Omental fat pad (tissue), 4 donors: Measurements from ENCODE around the gene NAIF1. TPM values are rescaled to one million over a fixed set of nuclear protein-coding genes. Genes with fewer than 3 reads are reported as not detected.

Source experiments
- ATAC-seq: fragments of 150-250 bp; one replicate; pipeline ENCODE4 v1.9.1; 2016; ENCODE audit warnings: mild to moderate bottlenecking, moderate library complexity; ENCODE audit not compliant: low FRiP score
- DNase-seq: peaks from one replicate; pipeline ENCODE4 v3.0.0-alpha.2; 2019; ENCODE audit warnings: low spot score
- CTCF ChIP-seq, 3 donors: fragments of 450-650 bp; IDR thresholded peaks; one replicate each; pipeline ENCODE4 v1.5.1; 2016 to 2017; ENCODE audit warnings: antibody characterized with exemption in 3 of 3, mild to moderate bottlenecking in 3 of 3, moderate library complexity in 2 of 3
- total RNA-seq, 4 donors: library from RNA; depleted of rRNA; stranded (reverse); fragments of >200 nt; gene quantifications; one replicate each; pipeline ENCODE4 v1.1.0, GENCODE V29; 2016

Gene NAIF1
- total RNA-seq, 4 donors from 2014 or later = 5.3 to 13.1 (median 6.7) TPM

- DNase-seq (no peak), ATAC-seq (peak; percentile 12)
- no peak for TF ChIP-seq CTCF (IDR thresholded peaks at IDR 0.05)
Observed at GRCh38 chr9:128099932-128100491, 32.9 kb upstream of the NAIF1 start.

- ATAC-seq (peak; percentile 3), DNase-seq (no peak)
- no peak for TF ChIP-seq CTCF (IDR thresholded peaks at IDR 0.05)
Observed at GRCh38 chr9:128099231-128099931, 32.3 kb upstream of the NAIF1 start.

GRCh38 chr9:128098297-128099230 is 31.4 kb upstream of the NAIF1 start:
- DNase-seq (peak; percentile 90), ATAC-seq (peak; percentile 78)
- TF ChIP-seq CTCF (IDR thresholded peaks at IDR 0.05) = no peak

- no peak for ATAC-seq
- TF ChIP-seq CTCF (IDR thresholded peaks at IDR 0.05) = no peak
- DNase-seq = no peak
Observed at GRCh38 chr9:128097543-128098296, 30.6 kb upstream of the NAIF1 start.

- TF ChIP-seq CTCF (IDR thresholded peaks at IDR 0.05) = no peak
- DNase-seq (no peak), ATAC-seq (no peak)
Observed at GRCh38 chr9:128096616-128097536, 29.8 kb upstream of the NAIF1 start.
